ENCODE data around the gene FIGLA. TPM values are rescaled to one million over a fixed set of nuclear protein-coding genes. Genes with fewer than 3 reads are reported as not detected.

Gene FIGLA
- total RNA-seq, 1 donor from 2014 or later: not detected

- FAIRE-seq: no peak
- Histone ChIP-seq H3K4me2 (ENCODE audit: low read length) (no peak overlapping the region), H2AFZ (ENCODE audit: low read depth, low read length) (no peak overlapping the region), H3K9me3 (ENCODE audit: insufficient read depth, low read depth, low read length) (no peaks in the 10 kb centered on the region), H3K79me2 (ENCODE audit: insufficient read depth, low read length) (no peaks in the 10 kb centered on the region), H3K9ac (ENCODE audit: low read length) (no peak overlapping the region), H3K27ac (ENCODE audit: low read depth, low read length) (no peak overlapping the region), H3K36me3 (ENCODE audit: insufficient read depth, low read length) (no peaks in the 10 kb centered on the region), H3K4me1 (ENCODE audit: insufficient read depth, low read length) (no peaks in the 10 kb centered on the region), H4K20me1 (ENCODE audit: insufficient read depth, low read length) (no peaks in the 10 kb centered on the region), H3K27me3 (ENCODE audit: insufficient read depth, low read length) (peaks cover 13% of the 10 kb centered on the region), H3K4me3 (ENCODE audit: insufficient read depth, low read depth, low read length) (no peak overlapping the region)
- Mint-ChIP-seq H3K4me1 (ENCODE audit: low read depth, unreplicated experiment) (no peaks in the 10 kb centered on the region), H3K4me3 (ENCODE audit: unreplicated experiment) (no peak overlapping the region), H3K36me3 (ENCODE audit: low read depth, unreplicated experiment) (no peaks in the 10 kb centered on the region), H3K27ac (ENCODE audit: unreplicated experiment) (no peak overlapping the region), H3K9me3 (ENCODE audit: unreplicated experiment) (peaks cover 5% of the 10 kb centered on the region), H3K27me3 (ENCODE audit: low read depth, unreplicated experiment) (peaks cover 12% of the 10 kb centered on the region)
- no peak for DNase-seq (ENCODE audit: low read depth)
- TF ChIP-seq EZH2 (IDR thresholded peaks at IDR 0.05; ENCODE audit: insufficient read depth, low read length) (no peak), CTCF (IDR thresholded peaks at IDR 0.05; ENCODE audit: insufficient read depth, low read depth, low read length) (no peak)
These were observed 16.8 kb upstream of the FIGLA start for GRCh38 chr2:70807102-70807827.

- Histone ChIP-seq H3K4me3 (ENCODE audit: insufficient read depth, low read depth, low read length) (no peak overlapping the region), H3K9ac (ENCODE audit: low read length) (no peak overlapping the region), H4K20me1 (ENCODE audit: insufficient read depth, low read length) (no peaks in the 10 kb centered on the region), H3K27ac (ENCODE audit: low read depth, low read length) (no peak overlapping the region), H3K4me2 (ENCODE audit: low read length) (no peak overlapping the region), H3K4me1 (ENCODE audit: insufficient read depth, low read length) (no peaks in the 10 kb centered on the region), H3K36me3 (ENCODE audit: insufficient read depth, low read length) (no peaks in the 10 kb centered on the region), H3K79me2 (ENCODE audit: insufficient read depth, low read length) (no peaks in the 10 kb centered on the region), H2AFZ (ENCODE audit: low read depth, low read length) (no peak overlapping the region), H3K27me3 (ENCODE audit: insufficient read depth, low read length) (peaks cover 14% of the 10 kb centered on the region), H3K9me3 (ENCODE audit: insufficient read depth, low read depth, low read length) (no peaks in the 10 kb centered on the region)
- H3K4me1 Mint-ChIP-seq (ENCODE audit: low read depth, unreplicated experiment): no peaks in the 10 kb centered on the region
- no peak overlapping the region for H3K4me3 Mint-ChIP-seq (ENCODE audit: unreplicated experiment)
- FAIRE-seq: no peak
- H3K27me3 Mint-ChIP-seq (ENCODE audit: low read depth, unreplicated experiment): peaks cover 11% of the 10 kb centered on the region
- no peaks in the 10 kb centered on the region for H3K36me3 Mint-ChIP-seq (ENCODE audit: low read depth, unreplicated experiment)
- H3K9me3 Mint-ChIP-seq (ENCODE audit: unreplicated experiment): peaks cover 3% of the 10 kb centered on the region
- TF ChIP-seq CTCF (IDR thresholded peaks at IDR 0.05; ENCODE audit: insufficient read depth, low read depth, low read length) (no peak), EZH2 (IDR thresholded peaks at IDR 0.05; ENCODE audit: insufficient read depth, low read length) (no peak)
- DNase-seq (ENCODE audit: low read depth): no peak
- no peak overlapping the region for H3K27ac Mint-ChIP-seq (ENCODE audit: unreplicated experiment)
These were observed 16.2 kb upstream of the FIGLA start for GRCh38 chr2:70806620-70807019.

- no peak overlapping the region for H3K9ac ChIP-seq (ENCODE audit: low read length)
- Mint-ChIP-seq H3K4me3 (ENCODE audit: unreplicated experiment) (no peak overlapping the region), H3K4me1 (ENCODE audit: low read depth, unreplicated experiment) (no peaks in the 10 kb centered on the region), H3K9me3 (ENCODE audit: unreplicated experiment) (peaks cover 6% of the 10 kb centered on the region), H3K27me3 (ENCODE audit: low read depth, unreplicated experiment) (peaks cover 17% of the 10 kb centered on the region), H3K36me3 (ENCODE audit: low read depth, unreplicated experiment) (no peaks in the 10 kb centered on the region), H3K27ac (ENCODE audit: unreplicated experiment) (no peak overlapping the region)
- no peaks in the 10 kb centered on the region for H3K9me3 ChIP-seq (ENCODE audit: insufficient read depth, low read depth, low read length)
- no peaks in the 10 kb centered on the region for H4K20me1 ChIP-seq (ENCODE audit: insufficient read depth, low read length)
- no peaks in the 10 kb centered on the region for H3K79me2 ChIP-seq (ENCODE audit: insufficient read depth, low read length)
- no peak overlapping the region for H3K4me2 ChIP-seq (ENCODE audit: low read length)
- no peak for FAIRE-seq
- H2AFZ ChIP-seq (ENCODE audit: low read depth, low read length): no peak overlapping the region
- H3K4me3 ChIP-seq (ENCODE audit: insufficient read depth, low read depth, low read length): no peak overlapping the region
- H3K27ac ChIP-seq (ENCODE audit: low read depth, low read length): no peak overlapping the region
- TF ChIP-seq EZH2 (IDR thresholded peaks at IDR 0.05; ENCODE audit: insufficient read depth, low read length) (no peak), CTCF (IDR thresholded peaks at IDR 0.05; ENCODE audit: insufficient read depth, low read depth, low read length) (no peak)
- H3K36me3 ChIP-seq (ENCODE audit: insufficient read depth, low read length): no peaks in the 10 kb centered on the region
- no peak for DNase-seq (ENCODE audit: low read depth)
- no peaks in the 10 kb centered on the region for H3K4me1 ChIP-seq (ENCODE audit: insufficient read depth, low read length)
- H3K27me3 ChIP-seq (ENCODE audit: insufficient read depth, low read length): peaks cover 15% of the 10 kb centered on the region
These were observed 15.6 kb upstream of the FIGLA start for GRCh38 chr2:70806013-70806412.

Measured in astrocyte (in vitro differentiated cells and primary cell).